ENCODE measurements around the gene DUSP18. TPM values are rescaled to one million over a fixed set of nuclear protein-coding genes. Genes with fewer than 3 reads are reported as not detected.
A peak's percentile ranks its signal among the peaks of the same experiment; 100 is the strongest.
"Not testable (repeated sequence)": the region's sequence is repeated elsewhere in the genome, so short reads cannot be mapped to it uniquely, and the experiment has no call there.

Gene DUSP18
- 10 to 100 TPM in 1 of 7 donors, 1 to 10 TPM in 6; 3.3 to 18.5 (median 5.7) TPM for total RNA-seq
- polyA plus RNA-seq, result 1 to 10 TPM; 3.7 to 5.9 TPM
- long read RNA-seq, donor 1, transcript DUSP18-201 (2 exons, 2,479 nt), result major isoform, 11 of 28 reads
- long read RNA-seq, donor 1, partial matches to known transcripts, result 7 of 28 reads
- long read RNA-seq, donor 1, other reads (novel, unspliced or antisense), result 9 of 28 reads
- long read RNA-seq, donor 2, partial matches to known transcripts, result 0 of 4 reads
- long read RNA-seq, donor 2, other reads (novel, unspliced or antisense), result 0 of 4 reads
- long read RNA-seq, donor 3, partial matches to known transcripts, result 0 of 14 reads
- long read RNA-seq, donor 3, other reads (novel, unspliced or antisense), result 8 of 14 reads

DNA sequence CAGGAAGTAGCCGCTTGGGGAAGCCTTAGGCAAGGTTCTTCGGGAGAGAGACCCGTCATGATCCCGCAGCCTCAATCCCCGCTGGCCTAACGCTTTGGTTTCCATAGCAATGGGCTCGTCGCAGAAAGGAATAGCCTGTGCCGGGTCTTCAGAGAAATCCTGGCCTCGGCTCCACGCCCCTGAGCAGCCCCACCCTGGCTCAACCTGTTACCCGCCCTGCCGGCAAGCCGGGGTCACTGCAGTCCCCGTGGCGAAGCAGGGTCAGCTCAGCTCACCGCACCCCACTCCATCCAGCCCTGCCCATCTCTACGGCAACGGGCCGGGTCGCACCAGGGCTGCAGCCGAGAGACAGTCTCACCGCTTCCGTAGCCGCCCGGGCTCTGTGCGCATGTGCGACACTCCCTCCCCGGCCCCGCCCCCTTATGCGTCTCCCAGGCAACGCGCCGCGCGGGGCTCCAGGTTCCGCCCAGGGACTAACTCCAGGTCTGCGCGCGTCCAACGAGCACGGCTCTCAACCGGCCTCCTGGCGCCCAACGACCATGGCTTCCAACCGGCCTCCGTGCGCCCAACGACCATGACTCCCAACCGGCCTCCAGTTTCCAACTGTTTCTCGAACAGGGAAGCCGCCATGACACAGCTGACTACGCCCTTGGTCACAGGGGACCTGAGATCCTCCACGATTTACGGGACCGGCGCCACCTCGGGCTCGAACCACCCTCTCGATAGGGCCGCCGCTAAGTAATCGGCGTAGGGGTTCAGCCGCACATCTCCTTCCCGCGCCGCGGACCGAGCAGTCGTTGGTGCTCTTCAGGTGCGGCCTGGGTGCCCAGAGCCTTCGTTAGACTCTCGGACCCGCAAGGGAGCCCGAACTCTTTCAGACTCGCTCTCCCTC lies at the start of gene DUSP18:
Gene DUSP18, minus strand, starts transcription at position 382 of the 892 bp plus-strand sequence. CDS start 3,872 bp downstream, outside the sequence.
- no peak within 1 kb of the TSS for H3K27ac ChIP-seq
- DNase-seq, result peak; percentile 90 to 98 (median 95)
- 1% methylated on average over 73 to 77 of the region's 77 CpGs for WGBS, 3 donors
- H3K27me3 ChIP-seq, result no peaks in the 10 kb centered on the region
- H3K4me3 ChIP-seq, result peak within 1 kb of the TSS; percentile 65
- H3K36me3 ChIP-seq, result no peaks in the 10 kb centered on the region
- TF ChIP-seq, protein P1, sequence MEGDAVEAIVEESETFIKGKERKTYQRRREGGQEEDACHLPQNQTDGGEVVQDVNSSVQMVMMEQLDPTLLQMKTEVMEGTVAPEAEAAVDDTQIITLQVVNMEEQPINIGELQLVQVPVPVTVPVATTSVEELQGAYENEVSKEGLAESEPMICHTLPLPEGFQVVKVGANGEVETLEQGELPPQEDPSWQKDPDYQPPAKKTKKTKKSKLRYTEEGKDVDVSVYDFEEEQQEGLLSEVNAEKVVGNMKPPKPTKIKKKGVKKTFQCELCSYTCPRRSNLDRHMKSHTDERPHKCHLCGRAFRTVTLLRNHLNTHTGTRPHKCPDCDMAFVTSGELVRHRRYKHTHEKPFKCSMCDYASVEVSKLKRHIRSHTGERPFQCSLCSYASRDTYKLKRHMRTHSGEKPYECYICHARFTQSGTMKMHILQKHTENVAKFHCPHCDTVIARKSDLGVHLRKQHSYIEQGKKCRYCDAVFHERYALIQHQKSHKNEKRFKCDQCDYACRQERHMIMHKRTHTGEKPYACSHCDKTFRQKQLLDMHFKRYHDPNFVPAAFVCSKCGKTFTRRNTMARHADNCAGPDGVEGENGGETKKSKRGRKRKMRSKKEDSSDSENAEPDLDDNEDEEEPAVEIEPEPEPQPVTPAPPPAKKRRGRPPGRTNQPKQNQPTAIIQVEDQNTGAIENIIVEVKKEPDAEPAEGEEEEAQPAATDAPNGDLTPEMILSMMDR (IDR thresholded peaks at IDR 0.05), result peak in 2 of 3 donors; percentile 32 to 37
- TF ChIP-seq EP300 (IDR thresholded peaks at IDR 0.05), result no peak
- peak; percentile 24 for TF ChIP-seq POLR2A (IDR thresholded peaks at IDR 0.05)
- H3K4me1 ChIP-seq (ENCODE audit: insufficient read depth), result peaks cover 4% of the 10 kb centered on the region
- no peaks in the 10 kb centered on the region for H3K9me3 ChIP-seq
- intact Hi-C loops (cut with DNase I), result no loop called here

DNA sequence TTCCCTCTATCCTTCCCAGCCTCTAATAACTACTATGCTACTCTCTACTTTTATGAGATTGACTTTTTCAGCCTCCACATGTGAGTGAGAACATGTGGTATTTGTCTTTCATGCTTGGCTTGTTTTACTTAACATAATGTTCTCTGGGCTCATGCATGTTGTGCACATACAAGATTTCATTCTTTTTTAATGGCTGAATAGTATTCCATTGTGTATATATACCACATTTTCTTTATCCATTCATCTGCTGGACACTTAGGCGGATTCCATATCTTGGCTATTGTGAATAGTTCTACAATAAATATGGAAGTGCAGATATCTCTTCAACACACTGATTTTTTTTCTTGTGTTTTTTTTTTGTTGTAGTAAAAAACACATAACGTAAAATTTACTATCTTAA lies 46.4 kb upstream of the DUSP18 start:
- no peaks in the 10 kb centered on the region for H3K4me1 ChIP-seq (ENCODE audit: insufficient read depth)
- H3K27me3 ChIP-seq, result no peaks in the 10 kb centered on the region
- no peak for DNase-seq
- no peak overlapping the region for H3K27ac ChIP-seq
- no peak overlapping the region for H3K4me3 ChIP-seq
- no peaks in the 10 kb centered on the region for H3K36me3 ChIP-seq
- intact Hi-C loops (cut with DNase I), result no loop called here
- TF ChIP-seq POLR2A (IDR thresholded peaks at IDR 0.05), result no peak
- TF ChIP-seq EP300 (IDR thresholded peaks at IDR 0.05), result no peak
- WGBS, 3 donors, result 87 to 90% (median 87%) methylated on average over 2 of the region's 2 CpGs
- no peaks in the 10 kb centered on the region for H3K9me3 ChIP-seq

DNA sequence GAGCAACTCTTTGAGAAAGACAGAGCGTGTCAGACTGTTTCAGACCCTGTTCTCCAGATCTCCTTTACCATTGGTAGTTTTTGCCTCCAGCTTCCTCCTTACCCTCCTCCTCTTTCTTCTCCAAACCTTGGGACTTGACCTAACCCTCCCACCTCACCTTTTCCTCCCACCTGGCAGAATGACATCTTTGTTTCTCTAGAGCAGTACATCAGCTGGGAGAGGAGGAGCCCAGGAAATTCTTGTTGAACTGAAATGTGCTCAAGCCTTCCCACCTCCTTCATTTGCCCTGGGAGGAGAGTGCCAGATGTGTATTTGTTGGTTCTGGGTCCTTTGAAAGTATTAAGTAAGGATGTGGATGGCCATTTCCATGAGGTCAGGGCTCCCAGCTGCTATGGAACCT lies 44.4 kb upstream of the DUSP18 start:
- H3K9me3 ChIP-seq, result no peaks in the 10 kb centered on the region
- WGBS, 3 donors, result 90 to 97% (median 96%) methylated on average over 1 of the region's 1 CpG
- no peak for DNase-seq
- H3K4me3 ChIP-seq, result no peak overlapping the region
- intact Hi-C loops (cut with DNase I), result no loop called here
- H3K36me3 ChIP-seq, result no peaks in the 10 kb centered on the region
- no peaks in the 10 kb centered on the region for H3K27me3 ChIP-seq
- no peaks in the 10 kb centered on the region for H3K4me1 ChIP-seq (ENCODE audit: insufficient read depth)
- H3K27ac ChIP-seq, result no peak overlapping the region
- TF ChIP-seq POLR2A (IDR thresholded peaks at IDR 0.05) (no peak), EP300 (IDR thresholded peaks at IDR 0.05) (no peak)
- TF ChIP-seq, protein P1 (IDR thresholded peaks at IDR 0.05), result no peak

DNA sequence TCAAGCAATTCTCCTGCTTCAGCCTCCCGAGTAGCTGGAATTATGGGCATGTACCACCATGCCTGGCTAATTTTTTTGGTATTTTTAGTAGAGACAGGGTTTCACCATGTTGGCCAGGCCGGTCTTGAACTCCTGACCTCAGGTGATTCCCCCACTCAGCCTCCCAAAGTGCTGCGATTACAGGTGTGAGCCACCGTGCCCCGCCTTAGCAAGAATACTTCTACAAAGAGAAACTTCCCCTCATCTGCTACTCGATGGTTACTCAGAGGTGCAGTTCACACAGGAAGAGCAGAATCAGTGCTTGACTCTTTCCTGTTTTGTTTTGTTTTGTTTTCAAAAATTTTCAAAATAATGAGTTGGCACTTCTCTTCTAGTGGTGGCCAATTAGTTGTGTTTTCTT lies 42.3 kb upstream of the DUSP18 start:
- intact Hi-C loops (cut with DNase I), result not testable (repeated sequence)
- whole genome bisulfite sequencing, 3 donors, result 82 to 92% (median 91%) methylated on average over 6 of the region's 6 CpGs

DNA sequence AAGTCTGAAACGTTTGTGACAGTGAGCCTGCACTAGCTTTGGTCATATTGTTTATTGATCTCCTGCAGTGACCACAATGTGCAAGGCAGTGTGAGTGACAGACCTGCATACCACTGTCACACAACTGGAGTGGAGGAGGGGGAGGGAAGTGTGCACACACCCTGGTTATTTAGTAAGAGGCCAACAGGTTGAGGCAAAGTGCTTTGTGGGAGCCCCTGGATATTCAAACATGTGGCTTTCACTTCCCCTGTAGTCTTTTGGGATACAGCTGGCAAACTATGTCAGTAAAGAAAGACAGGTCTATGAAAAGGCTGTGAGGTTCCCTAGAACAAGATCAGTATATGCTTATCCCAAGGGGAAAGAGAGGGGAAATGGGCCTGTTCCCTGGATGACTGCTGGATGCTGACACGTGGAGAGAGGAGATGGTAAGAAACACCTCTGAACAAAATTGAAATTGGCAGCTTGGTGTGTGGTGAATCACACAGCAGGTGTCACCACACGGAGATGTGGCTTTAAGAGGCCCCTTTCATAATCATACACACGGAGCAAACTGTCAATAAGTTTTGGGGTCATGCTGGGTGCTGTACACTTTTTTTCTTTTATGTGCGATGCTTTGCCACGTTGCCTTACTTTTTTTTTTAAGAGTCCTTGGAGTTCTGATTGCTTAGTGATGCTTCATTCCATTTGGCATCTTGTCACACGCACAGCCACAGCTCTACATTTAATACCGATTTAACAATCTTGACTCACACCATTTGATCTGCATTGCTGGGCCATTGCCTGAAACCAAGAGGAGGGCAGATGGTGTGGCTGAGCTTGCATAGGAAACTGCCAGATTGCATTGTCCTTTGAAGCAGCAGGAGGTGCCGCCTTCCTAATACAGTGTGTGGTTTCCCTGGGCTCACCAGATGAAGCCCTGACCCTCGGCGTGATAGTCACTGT lies 38.3 kb upstream of the DUSP18 start:
- H3K4me1 ChIP-seq (ENCODE audit: insufficient read depth), result no peaks in the 10 kb centered on the region
- intact Hi-C loops (cut with DNase I), result no loop called here
- no peak overlapping the region for H3K27ac ChIP-seq
- no peak overlapping the region for H3K4me3 ChIP-seq
- H3K27me3 ChIP-seq, result no peaks in the 10 kb centered on the region
- DNase-seq, result no peak
- TF ChIP-seq POLR2A (IDR thresholded peaks at IDR 0.05), result no peak
- TF ChIP-seq EP300 (IDR thresholded peaks at IDR 0.05), result no peak
- TF ChIP-seq, protein P1 (IDR thresholded peaks at IDR 0.05), result no peak
- 46 to 63% (median 56%) methylated on average over 11 of the region's 11 CpGs for WGBS, 3 donors
- H3K36me3 ChIP-seq, result no peaks in the 10 kb centered on the region
- H3K9me3 ChIP-seq, result no peaks in the 10 kb centered on the region

More for the DNA sequence above, 42.3 kb upstream of the DUSP18 start:
- H3K27ac ChIP-seq; H3K27me3 ChIP-seq; H3K4me3 ChIP-seq; H3K36me3 ChIP-seq; H3K9me3 ChIP-seq; H3K4me1 ChIP-seq (ENCODE audit: insufficient read depth); DNase-seq: not testable (repeated sequence)

Measured in ovary (tissue), 10 donors.